H1 (cell line): ENCODE measurements around the gene ADM2.

Source experiments
- CBX5 ChIP-seq: fragments of 300-800, 300-1000 bp; sonication (generic); IDR thresholded peaks from 2 replicates; pipeline ENCODE4 v1.7.1; 2016; ENCODE audit warnings: antibody characterized with exemption, low read length, low read depth
- EP300 ChIP-seq, 2 experiments: IDR thresholded peaks; 1 replicate in 1 of 2; 2 replicates in 1 of 2; pipeline ENCODE4 v1.6.1; 2011 to 2012; ENCODE audit warnings: low read depth in 2 of 2, low read length in 2 of 2, mild to moderate bottlenecking in 2 of 2, borderline replicate concordance in 1 of 2, inconsistent platforms in 1 of 2, moderate library complexity in 1 of 2
- POLR2A ChIP-seq, 2 experiments: IDR thresholded peaks; 1 replicate in 1 of 2; 2 replicates in 1 of 2; pipeline ENCODE4 v1.6.1; 2011; ENCODE audit warnings: low read depth in 2 of 2, low read length in 2 of 2, mild to moderate bottlenecking in 2 of 2; ENCODE audit errors: control extremely low read depth in 1 of 2
- SIX5 ChIP-seq: IDR thresholded peaks from 2 replicates; pipeline ENCODE4 v1.6.1; 2011; ENCODE audit warnings: mild to moderate bottlenecking, low read depth, low read length
- SP1 ChIP-seq: IDR thresholded peaks from 2 replicates; pipeline ENCODE4 v1.6.1; 2011; ENCODE audit warnings: low read depth, low read length
- SP4 ChIP-seq: IDR thresholded peaks from 2 replicates; pipeline ENCODE4 v1.6.1; 2012; ENCODE audit warnings: low read length, inconsistent platforms
- TF ChIP-seq, protein P1 (sequence below): IDR thresholded peaks from 2 replicates; pipeline ENCODE4 v1.6.1; 2011; ENCODE audit warnings: low read length, improper control_type of control experiment
- TF ChIP-seq, protein P2 (sequence below), 3 experiments: IDR thresholded peaks; 1 replicate in 2 of 3; 2 replicates in 1 of 3; pipeline versions ENCODE4 v1.5.1 to v1.6.1; 2011; ENCODE audit warnings: low read length in 3 of 3, mild to moderate bottlenecking in 3 of 3, inconsistent platforms in 2 of 3, low read depth in 1 of 3, moderate library complexity in 1 of 3; ENCODE audit not compliant: insufficient read depth in 1 of 3; ENCODE audit errors: control extremely low read depth in 1 of 3

DNA sequence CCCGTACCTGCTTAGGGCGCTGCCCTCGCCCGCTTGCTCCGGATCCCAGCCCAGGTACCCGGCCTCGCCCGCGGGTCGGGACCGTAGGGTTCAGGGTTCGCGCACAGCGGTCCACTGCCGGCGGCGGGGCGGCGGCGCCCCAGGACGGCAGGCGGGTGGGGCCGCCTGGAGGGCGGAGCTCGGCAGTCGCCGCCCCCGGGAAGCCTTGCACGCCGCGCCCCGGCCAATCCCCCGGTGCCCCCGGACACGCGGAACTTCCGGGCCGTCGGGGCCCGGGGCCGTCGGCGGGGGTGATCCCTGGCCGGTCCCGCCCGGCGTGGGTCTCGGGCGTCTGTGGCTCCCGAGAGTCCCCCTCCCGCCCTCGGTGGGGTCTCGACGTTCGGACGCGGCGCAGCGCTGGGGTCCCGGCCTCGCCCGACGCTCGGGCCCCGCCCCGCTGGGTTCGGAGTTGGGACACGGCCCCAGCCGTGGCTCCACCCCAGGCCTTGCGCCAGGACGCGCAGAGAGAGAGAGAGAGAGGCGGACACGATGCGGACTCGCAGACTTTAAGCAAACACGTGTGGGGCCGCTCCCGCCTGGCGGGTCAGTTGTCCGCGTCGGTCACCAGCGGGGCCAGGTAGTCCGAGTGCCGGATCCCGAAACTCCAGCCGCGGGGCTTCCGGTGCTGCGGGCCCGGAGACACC, 48.7 kb downstream of the ADM2 start, which contains the start of gene TYMP:
- TF ChIP-seq CBX5, result no peak
- TF ChIP-seq, protein P1, sequence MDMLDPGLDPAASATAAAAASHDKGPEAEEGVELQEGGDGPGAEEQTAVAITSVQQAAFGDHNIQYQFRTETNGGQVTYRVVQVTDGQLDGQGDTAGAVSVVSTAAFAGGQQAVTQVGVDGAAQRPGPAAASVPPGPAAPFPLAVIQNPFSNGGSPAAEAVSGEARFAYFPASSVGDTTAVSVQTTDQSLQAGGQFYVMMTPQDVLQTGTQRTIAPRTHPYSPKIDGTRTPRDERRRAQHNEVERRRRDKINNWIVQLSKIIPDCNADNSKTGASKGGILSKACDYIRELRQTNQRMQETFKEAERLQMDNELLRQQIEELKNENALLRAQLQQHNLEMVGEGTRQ, result no peak
- no peak for TF ChIP-seq EP300 (IDR thresholded peaks at IDR 0.05; ENCODE audit: borderline replicate concordance in 1 of 2, low read depth in 2 of 2, low read length in 2 of 2)
- TF ChIP-seq SP1, result no peak
- TF ChIP-seq, protein P2, sequence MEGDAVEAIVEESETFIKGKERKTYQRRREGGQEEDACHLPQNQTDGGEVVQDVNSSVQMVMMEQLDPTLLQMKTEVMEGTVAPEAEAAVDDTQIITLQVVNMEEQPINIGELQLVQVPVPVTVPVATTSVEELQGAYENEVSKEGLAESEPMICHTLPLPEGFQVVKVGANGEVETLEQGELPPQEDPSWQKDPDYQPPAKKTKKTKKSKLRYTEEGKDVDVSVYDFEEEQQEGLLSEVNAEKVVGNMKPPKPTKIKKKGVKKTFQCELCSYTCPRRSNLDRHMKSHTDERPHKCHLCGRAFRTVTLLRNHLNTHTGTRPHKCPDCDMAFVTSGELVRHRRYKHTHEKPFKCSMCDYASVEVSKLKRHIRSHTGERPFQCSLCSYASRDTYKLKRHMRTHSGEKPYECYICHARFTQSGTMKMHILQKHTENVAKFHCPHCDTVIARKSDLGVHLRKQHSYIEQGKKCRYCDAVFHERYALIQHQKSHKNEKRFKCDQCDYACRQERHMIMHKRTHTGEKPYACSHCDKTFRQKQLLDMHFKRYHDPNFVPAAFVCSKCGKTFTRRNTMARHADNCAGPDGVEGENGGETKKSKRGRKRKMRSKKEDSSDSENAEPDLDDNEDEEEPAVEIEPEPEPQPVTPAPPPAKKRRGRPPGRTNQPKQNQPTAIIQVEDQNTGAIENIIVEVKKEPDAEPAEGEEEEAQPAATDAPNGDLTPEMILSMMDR (IDR thresholded peaks at IDR 0.05; ENCODE audit: control extremely low read depth in 1 of 3, insufficient read depth in 1 of 3, low read depth in 1 of 3, low read length in 3 of 3), result no peak
- TF ChIP-seq POLR2A (IDR thresholded peaks at IDR 0.05; ENCODE audit: control extremely low read depth in 1 of 2, low read depth in 2 of 2, low read length in 2 of 2), result no peak
- TF ChIP-seq SP4, result no peak
- TF ChIP-seq SIX5, result no peak
